ENCODE results near the gene TMEM69. TPM values are rescaled to one million over a fixed set of nuclear protein-coding genes. Genes with fewer than 3 reads are reported as not detected.

The TMEM69 gene
- total and polyA plus RNA-seq, 2 donors (not counting 3 experiments of a cell fraction or from before 2014, with no cell fraction given), result 25.6 to 56.2 TPM

GRCh38 chr1:45694823-45695222 lies 6.8 kb downstream of the TMEM69 start:
- H3K4me3 ChIP-seq (replicated peaks in 1 of 3; ENCODE audit: insufficient read depth in 1 of 3, low read depth in 1 of 3, low read length in 3 of 3), result no peak overlapping the region
- no peak overlapping the region for H3K4me2 ChIP-seq (ENCODE audit: insufficient read depth, low read length)
- peaks cover 14% of the 10 kb centered on the region for H3K79me2 ChIP-seq (ENCODE audit: control insufficient read depth, insufficient read depth, low read length)
- ChIA-PET CTCF (interaction anchor here (1.2 kb wide), 1 partner anchor 65 kb away, joined by 3 read pairs; no protein-coding TSS in a partner anchor), POLR2A (no interaction called here)
- no peaks in the 10 kb centered on the region for H3K9me3 ChIP-seq (replicated peaks; ENCODE audit: control insufficient read depth, insufficient read depth, low read length)
- H3K9me1 ChIP-seq (replicated peaks; ENCODE audit: control insufficient read depth, extremely low read depth, insufficient read depth, low read length), result no peaks in the 10 kb centered on the region
- no peak overlapping the region for H3K9ac ChIP-seq (replicated peaks; ENCODE audit: extremely low read depth, insufficient read depth, low read length)
- H4K20me1 ChIP-seq (replicated peaks; ENCODE audit: control insufficient read depth, extremely low read depth, insufficient read depth, low read length), result no peaks in the 10 kb centered on the region
- H2AFZ ChIP-seq (ENCODE audit: low read depth, low read length), result no peak overlapping the region
- H3K4me1 ChIP-seq (ENCODE audit: control insufficient read depth, extremely low read depth, insufficient read depth, low read length), result no peaks in the 10 kb centered on the region
- no peak overlapping the region for H3K27ac ChIP-seq (ENCODE audit: insufficient read depth, low read depth, low read length)
- BruUV-seq (replicated peaks), result no TSS peak
- DNase-seq (ENCODE audit: low read depth, low spot score) (no peak), FAIRE-seq (no peak)
- H3K27me3 ChIP-seq (ENCODE audit: control insufficient read depth in 2 of 2, insufficient read depth in 2 of 2, low read length in 2 of 2), result no peaks in the 10 kb centered on the region
- intact Hi-C loops (cut with micrococcal nuclease) (no loop called here), dilution Hi-C loops (cut with MboI; ENCODE audit: extremely low pct_ligation_motif_present, low sequenced_read_pairs) (no loop called here)
- TF ChIP-seq GATA2 (IDR thresholded peaks at IDR 0.05; ENCODE audit: insufficient read depth, insufficient read length, low read depth, low read length) (no peak), FOS (IDR thresholded peaks at IDR 0.05; ENCODE audit: borderline replicate concordance, insufficient read depth, low read length) (no peak)
- TF ChIP-seq, protein P1, sequence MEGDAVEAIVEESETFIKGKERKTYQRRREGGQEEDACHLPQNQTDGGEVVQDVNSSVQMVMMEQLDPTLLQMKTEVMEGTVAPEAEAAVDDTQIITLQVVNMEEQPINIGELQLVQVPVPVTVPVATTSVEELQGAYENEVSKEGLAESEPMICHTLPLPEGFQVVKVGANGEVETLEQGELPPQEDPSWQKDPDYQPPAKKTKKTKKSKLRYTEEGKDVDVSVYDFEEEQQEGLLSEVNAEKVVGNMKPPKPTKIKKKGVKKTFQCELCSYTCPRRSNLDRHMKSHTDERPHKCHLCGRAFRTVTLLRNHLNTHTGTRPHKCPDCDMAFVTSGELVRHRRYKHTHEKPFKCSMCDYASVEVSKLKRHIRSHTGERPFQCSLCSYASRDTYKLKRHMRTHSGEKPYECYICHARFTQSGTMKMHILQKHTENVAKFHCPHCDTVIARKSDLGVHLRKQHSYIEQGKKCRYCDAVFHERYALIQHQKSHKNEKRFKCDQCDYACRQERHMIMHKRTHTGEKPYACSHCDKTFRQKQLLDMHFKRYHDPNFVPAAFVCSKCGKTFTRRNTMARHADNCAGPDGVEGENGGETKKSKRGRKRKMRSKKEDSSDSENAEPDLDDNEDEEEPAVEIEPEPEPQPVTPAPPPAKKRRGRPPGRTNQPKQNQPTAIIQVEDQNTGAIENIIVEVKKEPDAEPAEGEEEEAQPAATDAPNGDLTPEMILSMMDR (IDR thresholded peaks at IDR 0.05; ENCODE audit: extremely low read depth in 1 of 2, insufficient read depth in 1 of 2, low read depth in 1 of 2, low read length in 2 of 2), result no peak
- H3K36me3 ChIP-seq (ENCODE audit: control insufficient read depth in 2 of 2, extremely low read depth in 1 of 2, insufficient read depth in 2 of 2, low read length in 2 of 2), result peaks cover 2 to 9% of the 10 kb centered on the region in 2 experiments

DNA sequence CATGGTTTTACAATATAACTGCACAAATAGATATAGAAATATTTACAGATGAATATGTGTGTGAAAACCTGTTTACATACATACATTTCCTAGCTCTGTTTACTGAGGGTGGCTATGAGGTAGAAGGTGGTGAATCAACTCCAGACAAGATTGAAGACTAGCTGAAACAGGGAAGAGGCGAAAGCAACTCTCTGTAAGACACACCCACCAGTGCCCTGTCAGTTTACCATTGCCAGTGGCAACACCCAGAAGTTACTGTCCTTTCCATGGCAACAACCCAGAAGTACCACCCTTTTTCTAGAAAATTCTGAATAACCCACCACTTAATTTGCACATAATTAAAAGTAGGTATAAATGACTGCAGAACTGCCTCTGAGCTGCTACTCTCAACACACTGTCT lies 16.7 kb downstream of the TMEM69 start:
- Histone ChIP-seq H3K27me3 (ENCODE audit: control insufficient read depth in 2 of 2, insufficient read depth in 2 of 2, low read length in 2 of 2) (no peaks in the 10 kb centered on the region), H3K9me1 (replicated peaks; ENCODE audit: control insufficient read depth, extremely low read depth, insufficient read depth, low read length) (no peaks in the 10 kb centered on the region), H3K9me3 (replicated peaks; ENCODE audit: control insufficient read depth, insufficient read depth, low read length) (no peaks in the 10 kb centered on the region), H3K4me2 (ENCODE audit: insufficient read depth, low read length) (no peak overlapping the region), H3K79me2 (ENCODE audit: control insufficient read depth, insufficient read depth, low read length) (no peaks in the 10 kb centered on the region), H3K27ac (ENCODE audit: insufficient read depth, low read depth, low read length) (no peak overlapping the region), H3K4me1 (ENCODE audit: control insufficient read depth, extremely low read depth, insufficient read depth, low read length) (no peaks in the 10 kb centered on the region), H3K36me3 (ENCODE audit: control insufficient read depth in 2 of 2, extremely low read depth in 1 of 2, insufficient read depth in 2 of 2, low read length in 2 of 2) (no peaks in the 10 kb centered on the region), H2AFZ (ENCODE audit: low read depth, low read length) (no peak overlapping the region), H3K4me3 (replicated peaks in 1 of 3; ENCODE audit: insufficient read depth in 1 of 3, low read depth in 1 of 3, low read length in 3 of 3) (no peak overlapping the region), H4K20me1 (replicated peaks; ENCODE audit: control insufficient read depth, extremely low read depth, insufficient read depth, low read length) (no peaks in the 10 kb centered on the region), H3K9ac (replicated peaks; ENCODE audit: extremely low read depth, insufficient read depth, low read length) (no peak overlapping the region)
- TF ChIP-seq FOS (IDR thresholded peaks at IDR 0.05; ENCODE audit: borderline replicate concordance, insufficient read depth, low read length), result no peak
- TF ChIP-seq GATA2 (IDR thresholded peaks at IDR 0.05; ENCODE audit: insufficient read depth, insufficient read length, low read depth, low read length), result no peak
- TF ChIP-seq JUN (IDR thresholded peaks at IDR 0.05; ENCODE audit: borderline replicate concordance, insufficient read depth, insufficient read length, low read depth), result no peak
- TF ChIP-seq POLR2A (IDR thresholded peaks at IDR 0.05; ENCODE audit: low read depth, low read length), result no peak
- TF ChIP-seq, protein P1 (IDR thresholded peaks at IDR 0.05; ENCODE audit: extremely low read depth in 1 of 2, insufficient read depth in 1 of 2, low read depth in 1 of 2, low read length in 2 of 2), result no peak
- TF ChIP-seq MAX (IDR thresholded peaks at IDR 0.05; ENCODE audit: insufficient read depth, insufficient read length), result no peak
- TF ChIP-seq MYC (IDR thresholded peaks at IDR 0.05; ENCODE audit: low read depth, low read length), result no peak
- no peak for TF ChIP-seq EZH2 (IDR thresholded peaks at IDR 0.05; ENCODE audit: borderline replicate concordance, low read depth, low read length, severe bottlenecking)
- no peak for TF ChIP-seq POLR2AphosphoS5 (IDR thresholded peaks at IDR 0.05; ENCODE audit: insufficient read depth, low read depth, low read length)
- dilution Hi-C loops (cut with MboI; ENCODE audit: extremely low pct_ligation_motif_present, low sequenced_read_pairs), result no loop called here
- POLR2A ChIA-PET, result no interaction called here
- intact Hi-C loops (cut with micrococcal nuclease), result no loop called here
- FAIRE-seq, result no peak
- CTCF ChIA-PET, result no interaction called here
- DNase-seq (ENCODE audit: low read depth, low spot score), result no peak
- no TSS peak for BruUV-seq (replicated peaks)

Data from endothelial cell of umbilical vein (primary cell).